HCT116 (cell line): ENCODE results near the gene ABCG5.

Source experiments
- CEBPB ChIP-seq: IDR thresholded peaks from 2 replicates; pipeline ENCODE4 v1.6.1; 2012; ENCODE audit warnings: low read depth
- CTCF ChIP-seq, 3 experiments: fragments of 200-600 bp in 1 of 3; sonication (generic) in 1 of 3; IDR thresholded peaks in 2 of 3; conservative IDR thresholded peaks in 1 of 3; 2 replicates each; pipeline ENCODE4 v1.5.1; 2012 to 2017; ENCODE audit warnings: low read depth in 2 of 3, low read length in 2 of 3, antibody characterized with exemption in 1 of 3, borderline replicate concordance in 1 of 3, control low read depth in 1 of 3, mild to moderate bottlenecking in 1 of 3, mixed read lengths in 1 of 3, mixed run types in 1 of 3, moderate library complexity in 1 of 3; ENCODE audit not compliant: insufficient read depth in 1 of 3
- EZH2 ChIP-seq: fragments of 200-600 bp; sonication (generic); IDR thresholded peaks from 2 replicates; pipeline ENCODE4 v1.6.1; 2017; ENCODE audit warnings: antibody characterized with exemption, mixed run types
- EZH2phosphoT487 ChIP-seq: fragments of 200-600 bp; IDR thresholded peaks from 2 replicates; pipeline ENCODE4 v1.6.1; 2018; ENCODE audit warnings: antibody characterized with exemption, borderline replicate concordance
- JUND ChIP-seq: IDR thresholded peaks from 2 replicates; pipeline ENCODE4 v1.6.1; 2012
- POLR2A ChIP-seq: IDR thresholded peaks from 2 replicates; pipeline ENCODE4 v1.7.0; 2011; ENCODE audit warnings: borderline replicate concordance; ENCODE audit not compliant: insufficient read depth, insufficient read length; ENCODE audit errors: extremely low read depth
- POLR2AphosphoS5 ChIP-seq: IDR thresholded peaks from 2 replicates; pipeline ENCODE4 v1.6.1; 2011; ENCODE audit warnings: mild to moderate bottlenecking, low read depth, low read length, moderate library complexity
- RAD21 ChIP-seq: IDR thresholded peaks from 2 replicates; pipeline ENCODE4 v1.6.1; 2012; ENCODE audit warnings: low read depth, mild to moderate bottlenecking
- SP1 ChIP-seq: IDR thresholded peaks from 2 replicates; pipeline ENCODE4 v1.6.1; 2012; ENCODE audit warnings: low read depth
- TCF7L2 ChIP-seq: IDR thresholded peaks from 2 replicates; pipeline ENCODE4 v1.7.0; 2011; ENCODE audit warnings: borderline replicate concordance, inconsistent platforms; ENCODE audit not compliant: insufficient read depth, insufficient read length; ENCODE audit errors: extremely low read depth
- ZBTB33 ChIP-seq: IDR thresholded peaks from 2 replicates; pipeline ENCODE4 v1.6.1; 2011; ENCODE audit warnings: mild to moderate bottlenecking, low read length, moderate library complexity; ENCODE audit not compliant: insufficient replicate concordance; ENCODE audit errors: extremely low read depth

GRCh38 chr2:43810452-43810851 is 28.2 kb downstream of the ABCG5 start:
- TF ChIP-seq EZH2, result no peak
- TF ChIP-seq EZH2phosphoT487, result no peak
- no peak for TF ChIP-seq ZBTB33
- TF ChIP-seq CTCF (IDR thresholded peaks at IDR 0.05 in 2 of 3, conservative IDR thresholded peaks at IDR 0.05 in 1 of 3; ENCODE audit: borderline replicate concordance in 1 of 3, insufficient read depth in 1 of 3, low read depth in 2 of 3, low read length in 2 of 3), result no peak
- no peak for TF ChIP-seq POLR2A
- no peak for TF ChIP-seq RAD21
- no peak for TF ChIP-seq CEBPB
- no peak for TF ChIP-seq JUND
- TF ChIP-seq SP1, result no peak
- TF ChIP-seq POLR2AphosphoS5, result no peak
- no peak for TF ChIP-seq TCF7L2
